GM12878 (cell line): ENCODE measurements around the gene TBX5. TPM values are rescaled to one million over a fixed set of nuclear protein-coding genes. Genes with fewer than 3 reads are reported as not detected.

ENCODE experiments used
- ATAC-seq: fragments of 200-7000 bp; cut with Tn5 transposase; 3 replicates; pipeline ENCODE4 v1.9.1; 2020; ENCODE audit warnings: mild to moderate bottlenecking, moderate library complexity
- BruUV-seq: library from RNA; stranded (reverse); fragments of 400-500 nt; replicated peaks from 2 replicates; lab custom pipeline; 2021; lab: Mats Ljungman, UMichigan
- CTCF ChIA-PET: fragments of 300-600 bp; sonication (Branson Sonifier 250); formaldehyde crosslinking; extraction: SDS; loops from one replicate; lab custom pipeline; 2021; ENCODE audit warnings: inconsistent platforms; lab: Yijun Ruan, JAX
- POLR2A ChIA-PET: fragments of 350-600 bp; formaldehyde crosslinking; extraction: SDS; loops from one replicate; lab custom pipeline; 2021; ENCODE audit warnings: inconsistent platforms; lab: Charles Lee
- RAD21 ChIA-PET: fragments of 300-600 bp; sonication (Branson Sonifier 250); formaldehyde crosslinking; loops from one replicate; lab custom pipeline; 2023; ENCODE audit warnings: antibody characterized with exemption; ENCODE audit not compliant: unreplicated experiment; lab: Charles Lee
- SMC1A ChIA-PET: fragments of 300-600 bp; sonication (Branson Sonifier 250); formaldehyde crosslinking; loops from one replicate; lab custom pipeline; 2023; ENCODE audit not compliant: unreplicated experiment, uncharacterized antibody; lab: Charles Lee
- DNase-seq: peaks from one replicate; pipeline ENCODE4 v3.0.0-alpha.2; 2011; ENCODE audit warnings: low read depth, low spot score
- FAIRE-seq: peaks from 3 replicates; lab custom pipeline; 2011; peaks lifted over from hg19 to GRCh38; lab: Jason Lieb, UNC
- H2AFZ ChIP-seq: 2 replicates; pipeline ENCODE4 v1.6.0; 2011; ENCODE audit warnings: low read depth, low read length, control low read depth; ENCODE audit not compliant: control insufficient read depth
- H3K27ac ChIP-seq: 2 replicates; pipeline ENCODE4 v1.5.1; 2011; ENCODE audit warnings: control low read depth; ENCODE audit not compliant: control insufficient read depth, insufficient read depth
- H3K27me3 ChIP-seq, 2 experiments: replicated peaks in 1 of 2; 2 replicates each; pipeline versions ENCODE4 v1.6.0 to v1.6.1; 2011; ENCODE audit warnings: low read length in 1 of 2; ENCODE audit not compliant: control insufficient read depth in 2 of 2, insufficient read depth in 2 of 2
- H3K36me3 ChIP-seq, 2 experiments: 2 replicates each; pipeline ENCODE4 v1.5.1; 2011; ENCODE audit warnings: low read length in 1 of 2; ENCODE audit not compliant: control insufficient read depth in 2 of 2, insufficient read depth in 2 of 2
- H3K4me1 ChIP-seq: 2 replicates; pipeline ENCODE4 v1.6.1; 2011; ENCODE audit warnings: mild to moderate bottlenecking, low read length, moderate library complexity, mixed read lengths; ENCODE audit not compliant: control insufficient read depth, insufficient read depth
- H3K4me2 ChIP-seq: 2 replicates; pipeline ENCODE4 v1.6.0; 2011; ENCODE audit warnings: control low read depth; ENCODE audit not compliant: control insufficient read depth, insufficient read depth
- H3K4me3 ChIP-seq: fragments of 200-600 bp; sonication (generic); 2 replicates; pipeline ENCODE4 v1.5.1; 2016
- H3K79me2 ChIP-seq: 2 replicates; pipeline ENCODE4 v1.6.0; 2011; ENCODE audit warnings: low read length; ENCODE audit not compliant: control insufficient read depth, insufficient read depth
- H3K9ac ChIP-seq: 2 replicates; pipeline ENCODE4 v1.8.0; 2011; ENCODE audit warnings: low read length, control low read depth, mixed read lengths; ENCODE audit not compliant: control insufficient read depth, insufficient read depth
- H3K9me3 ChIP-seq: replicated peaks from 3 replicates; pipeline ENCODE4 v1.5.1; 2011; ENCODE audit warnings: mild to moderate bottlenecking, low read length; ENCODE audit not compliant: control insufficient read depth, insufficient read depth
- H4K20me1 ChIP-seq: 2 replicates; pipeline ENCODE4 v1.6.0; 2011; ENCODE audit not compliant: control insufficient read depth, insufficient read depth
- BACH1 ChIP-seq: fragments of 450-650 bp; IDR thresholded peaks from 2 replicates; pipeline ENCODE4 v1.6.1; 2017; ENCODE audit warnings: mild to moderate bottlenecking, borderline replicate concordance
- BCL11A ChIP-seq: IDR thresholded peaks from 2 replicates; pipeline ENCODE4 v1.6.1; 2011; ENCODE audit warnings: low read depth, low read length
- CREM ChIP-seq: IDR thresholded peaks from 2 replicates; pipeline ENCODE4 v1.6.1; 2014; ENCODE audit warnings: antibody characterized with exemption, low read depth
- DPF2 ChIP-seq: fragments of 450-650 bp; IDR thresholded peaks from 2 replicates; pipeline ENCODE4 v1.6.1; 2017; ENCODE audit warnings: mild to moderate bottlenecking
- EGR1 ChIP-seq, 2 experiments: IDR thresholded peaks; 1 replicate in 1 of 2; 2 replicates in 1 of 2; pipeline ENCODE4 v1.6.1; 2011 to 2012; ENCODE audit warnings: low read depth in 2 of 2, low read length in 2 of 2, borderline replicate concordance in 1 of 2, mild to moderate bottlenecking in 1 of 2, moderate library complexity in 1 of 2
- LARP7 ChIP-seq: fragments of 450-650 bp; IDR thresholded peaks from 2 replicates; pipeline ENCODE4 v1.6.1; 2017; ENCODE audit warnings: mild to moderate bottlenecking
- MEF2B ChIP-seq: fragments of 450-650 bp; IDR thresholded peaks from 2 replicates; pipeline ENCODE4 v1.6.1; 2018; ENCODE audit warnings: mild to moderate bottlenecking, moderate library complexity; ENCODE audit not compliant: partially characterized antibody, poor library complexity, severe bottlenecking
- MTA2 ChIP-seq: fragments of 450-650 bp; IDR thresholded peaks from 2 replicates; pipeline ENCODE4 v1.6.1; 2016; ENCODE audit warnings: low read depth, mild to moderate bottlenecking, moderate library complexity
- NFYA ChIP-seq: IDR thresholded peaks from 2 replicates; pipeline ENCODE4 v1.6.1; 2011; ENCODE audit warnings: low read depth, mild to moderate bottlenecking, low read length, improper control_type of control experiment, borderline replicate concordance
- SUPT20H ChIP-seq: IDR thresholded peaks from 2 replicates; pipeline ENCODE4 v1.6.1; 2011; ENCODE audit warnings: low read depth, mild to moderate bottlenecking, low read length, moderate library complexity, borderline replicate concordance; ENCODE audit not compliant: control insufficient read depth
- TARDBP ChIP-seq: IDR thresholded peaks from 2 replicates; pipeline ENCODE4 v1.6.1; 2016; ENCODE audit warnings: borderline replicate concordance
- TCF7 ChIP-seq: IDR thresholded peaks from 2 replicates; pipeline ENCODE4 v1.6.1; 2014; ENCODE audit warnings: antibody characterized with exemption, borderline replicate concordance
- ZNF217 ChIP-seq: fragments of 450-650 bp; IDR thresholded peaks from 2 replicates; pipeline ENCODE4 v1.6.1; 2017; ENCODE audit warnings: antibody characterized with exemption, mild to moderate bottlenecking
- WGBS: methylation state at CpG from one replicate; pipeline ENCODE4 v1.1.6; 2016; ENCODE audit warnings: low lambda C conversion rate; ENCODE audit not compliant: insufficient replicate concordance, insufficient coverage; ENCODE audit errors: missing lambda C conversion rate; 5-methylcytosine and 5-hydroxymethylcytosine counted together
- in situ Hi-C: fragments of 300-500 bp; cut with MboI; formaldehyde crosslinking; loops from 9 replicates; pipeline ENCODE4 v1.14.3; 2018; ENCODE audit warnings: mixed read lengths
- intact Hi-C: fragments of 100-400 bp; cut with micrococcal nuclease; formaldehyde crosslinking; loops from one replicate; pipeline ENCODE4 v1.14.2; 2022; ENCODE audit not compliant: unreplicated experiment
- polyA plus RNA-seq, 11 experiments: library from polyadenylated mRNA; depleted of rRNA in 4 of 11; unstranded in 6 of 11; stranded (reverse) in 5 of 11; fragments of >200 nt; fragmentation: Nextera tagmentation in 4 of 11; fragmentation: Illumina TruSeq in 1 of 11; extraction: Ambion mirVana in 4 of 11; extraction: Trizol in 1 of 11; gene quantifications; 1 replicate in 1 of 11; 2 replicates in 10 of 11; pipeline versions ENCODE4 v1.2.1 to v1.2.3, GENCODE V29; 2011 to 2016; ENCODE audit warnings: inconsistent platforms in 2 of 11, missing spikeins in 2 of 11, low read depth in 1 of 11
- total RNA-seq, 4 experiments: library from RNA; depleted of rRNA in 3 of 4; stranded (reverse); fragments of >200 nt in 3 of 4; fragmentation: Illumina TruSeq in 1 of 4; extraction: Trizol in 1 of 4; gene quantifications; 2 replicates each; pipeline versions ENCODE4 v1.2.1 to v1.2.3, GENCODE V29; 2013 to 2021
- TF ChIP-seq, protein P1 (sequence below): fragments of 450-650 bp; IDR thresholded peaks from 2 replicates; pipeline ENCODE4 v1.6.1; 2016; ENCODE audit warnings: mild to moderate bottlenecking
- TF ChIP-seq, protein P2 (sequence below): fragments of 450-650 bp; IDR thresholded peaks from 2 replicates; pipeline ENCODE4 v1.6.1; 2018; ENCODE audit warnings: mild to moderate bottlenecking, low read depth, moderate library complexity; ENCODE audit not compliant: partially characterized antibody
- TF ChIP-seq, protein P3 (sequence below): fragments of 450-650 bp; IDR thresholded peaks from 2 replicates; pipeline ENCODE4 v1.6.1; 2017; ENCODE audit warnings: mild to moderate bottlenecking, low read depth, inconsistent platforms; ENCODE audit not compliant: poor library complexity, severe bottlenecking
- TF ChIP-seq, protein P4 (sequence below): fragments of 450-650 bp; IDR thresholded peaks from 2 replicates; pipeline ENCODE4 v1.6.1; 2017; ENCODE audit warnings: borderline replicate concordance

TBX5 gene
- total and polyA plus RNA-seq, 10 of the 15 experiments (the other 5 are each of a cell fraction or from before 2014, with no cell fraction given): 0.04 TPM; not detected in 9

DNA sequence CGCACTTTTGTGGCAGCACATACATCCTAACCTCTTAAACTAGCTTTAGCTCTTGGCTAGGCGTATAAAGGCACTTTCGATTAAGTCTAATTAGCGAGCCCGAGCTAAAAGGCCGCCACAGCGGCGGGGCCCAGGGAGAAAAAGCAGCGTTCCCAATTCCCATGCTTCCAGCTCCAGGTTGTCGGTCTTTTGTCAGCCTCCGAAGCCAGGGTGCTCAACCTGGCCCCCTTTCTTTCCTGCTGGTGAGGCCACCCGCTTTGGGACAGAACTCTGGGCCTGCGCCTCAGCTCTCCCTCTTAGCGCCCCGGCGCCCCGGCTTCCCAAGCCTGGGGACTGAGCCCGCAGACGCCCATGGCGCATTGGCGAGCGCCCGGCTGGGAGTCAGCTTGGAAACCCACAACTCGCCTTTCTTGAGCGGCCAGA, 33.3 kb upstream of the TBX5 start:
- no peaks in the 10 kb centered on the region; the same call in 2 of the 3 replicates for H3K9me3 ChIP-seq
- in situ Hi-C loops (no loop called here), intact Hi-C loops (no loop called here)
- SMC1A ChIA-PET: no interaction called here
- no peaks in the 10 kb centered on the region for H3K79me2 ChIP-seq
- DNase-seq (no peak), FAIRE-seq (no peak), ATAC-seq (no peak)
- CTCF ChIA-PET: no interaction called here
- no peak overlapping the region for H3K4me2 ChIP-seq
- no peaks in the 10 kb centered on the region for H3K36me3 ChIP-seq
- no peaks in the 10 kb centered on the region for H3K4me1 ChIP-seq
- 28% methylated on average over 25 of the region's 25 CpGs for WGBS
- H4K20me1 ChIP-seq: no peaks in the 10 kb centered on the region
- RAD21 ChIA-PET: no interaction called here
- no peak overlapping the region for H3K4me3 ChIP-seq
- no peak overlapping the region for H2AFZ ChIP-seq
- no peak overlapping the region for H3K27ac ChIP-seq
- peaks cover 4 to 8% of the 10 kb centered on the region in 2 experiments; a peak in 2 of 4 replicates for H3K27me3 ChIP-seq
- no TSS peak for BruUV-seq
- POLR2A ChIA-PET: no interaction called here
- no peak overlapping the region for H3K9ac ChIP-seq
- no peak for TF ChIP-seq MEF2B
- TF ChIP-seq MTA2: no peak
- TF ChIP-seq TARDBP: no peak
- no peak for TF ChIP-seq ZNF217
- TF ChIP-seq CREM: no peak
- no peak for TF ChIP-seq LARP7
- TF ChIP-seq, protein P1, sequence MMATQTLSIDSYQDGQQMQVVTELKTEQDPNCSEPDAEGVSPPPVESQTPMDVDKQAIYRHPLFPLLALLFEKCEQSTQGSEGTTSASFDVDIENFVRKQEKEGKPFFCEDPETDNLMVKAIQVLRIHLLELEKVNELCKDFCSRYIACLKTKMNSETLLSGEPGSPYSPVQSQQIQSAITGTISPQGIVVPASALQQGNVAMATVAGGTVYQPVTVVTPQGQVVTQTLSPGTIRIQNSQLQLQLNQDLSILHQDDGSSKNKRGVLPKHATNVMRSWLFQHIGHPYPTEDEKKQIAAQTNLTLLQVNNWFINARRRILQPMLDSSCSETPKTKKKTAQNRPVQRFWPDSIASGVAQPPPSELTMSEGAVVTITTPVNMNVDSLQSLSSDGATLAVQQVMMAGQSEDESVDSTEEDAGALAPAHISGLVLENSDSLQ: no peak
- no peak for TF ChIP-seq SUPT20H
- TF ChIP-seq, protein P2, sequence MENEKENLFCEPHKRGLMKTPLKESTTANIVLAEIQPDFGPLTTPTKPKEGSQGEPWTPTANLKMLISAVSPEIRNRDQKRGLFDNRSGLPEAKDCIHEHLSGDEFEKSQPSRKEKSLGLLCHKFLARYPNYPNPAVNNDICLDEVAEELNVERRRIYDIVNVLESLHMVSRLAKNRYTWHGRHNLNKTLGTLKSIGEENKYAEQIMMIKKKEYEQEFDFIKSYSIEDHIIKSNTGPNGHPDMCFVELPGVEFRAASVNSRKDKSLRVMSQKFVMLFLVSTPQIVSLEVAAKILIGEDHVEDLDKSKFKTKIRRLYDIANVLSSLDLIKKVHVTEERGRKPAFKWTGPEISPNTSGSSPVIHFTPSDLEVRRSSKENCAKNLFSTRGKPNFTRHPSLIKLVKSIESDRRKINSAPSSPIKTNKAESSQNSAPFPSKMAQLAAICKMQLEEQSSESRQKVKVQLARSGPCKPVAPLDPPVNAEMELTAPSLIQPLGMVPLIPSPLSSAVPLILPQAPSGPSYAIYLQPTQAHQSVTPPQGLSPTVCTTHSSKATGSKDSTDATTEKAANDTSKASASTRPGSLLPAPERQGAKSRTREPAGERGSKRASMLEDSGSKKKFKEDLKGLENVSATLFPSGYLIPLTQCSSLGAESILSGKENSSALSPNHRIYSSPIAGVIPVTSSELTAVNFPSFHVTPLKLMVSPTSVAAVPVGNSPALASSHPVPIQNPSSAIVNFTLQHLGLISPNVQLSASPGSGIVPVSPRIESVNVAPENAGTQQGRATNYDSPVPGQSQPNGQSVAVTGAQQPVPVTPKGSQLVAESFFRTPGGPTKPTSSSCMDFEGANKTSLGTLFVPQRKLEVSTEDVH: no peak
- TF ChIP-seq EGR1 (IDR thresholded peaks at IDR 0.05; ENCODE audit: borderline replicate concordance in 1 of 2, low read depth in 2 of 2, low read length in 2 of 2): no peak
- TF ChIP-seq, protein P3, sequence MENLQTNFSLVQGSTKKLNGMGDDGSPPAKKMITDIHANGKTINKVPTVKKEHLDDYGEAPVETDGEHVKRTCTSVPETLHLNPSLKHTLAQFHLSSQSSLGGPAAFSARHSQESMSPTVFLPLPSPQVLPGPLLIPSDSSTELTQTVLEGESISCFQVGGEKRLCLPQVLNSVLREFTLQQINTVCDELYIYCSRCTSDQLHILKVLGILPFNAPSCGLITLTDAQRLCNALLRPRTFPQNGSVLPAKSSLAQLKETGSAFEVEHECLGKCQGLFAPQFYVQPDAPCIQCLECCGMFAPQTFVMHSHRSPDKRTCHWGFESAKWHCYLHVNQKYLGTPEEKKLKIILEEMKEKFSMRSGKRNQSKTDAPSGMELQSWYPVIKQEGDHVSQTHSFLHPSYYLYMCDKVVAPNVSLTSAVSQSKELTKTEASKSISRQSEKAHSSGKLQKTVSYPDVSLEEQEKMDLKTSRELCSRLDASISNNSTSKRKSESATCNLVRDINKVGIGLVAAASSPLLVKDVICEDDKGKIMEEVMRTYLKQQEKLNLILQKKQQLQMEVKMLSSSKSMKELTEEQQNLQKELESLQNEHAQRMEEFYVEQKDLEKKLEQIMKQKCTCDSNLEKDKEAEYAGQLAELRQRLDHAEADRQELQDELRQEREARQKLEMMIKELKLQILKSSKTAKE: no peak
- no peak for TF ChIP-seq BACH1
- no peak for TF ChIP-seq BCL11A
- TF ChIP-seq NFYA: no peak
- TF ChIP-seq TCF7: no peak
- TF ChIP-seq DPF2: no peak
- TF ChIP-seq, protein P4, sequence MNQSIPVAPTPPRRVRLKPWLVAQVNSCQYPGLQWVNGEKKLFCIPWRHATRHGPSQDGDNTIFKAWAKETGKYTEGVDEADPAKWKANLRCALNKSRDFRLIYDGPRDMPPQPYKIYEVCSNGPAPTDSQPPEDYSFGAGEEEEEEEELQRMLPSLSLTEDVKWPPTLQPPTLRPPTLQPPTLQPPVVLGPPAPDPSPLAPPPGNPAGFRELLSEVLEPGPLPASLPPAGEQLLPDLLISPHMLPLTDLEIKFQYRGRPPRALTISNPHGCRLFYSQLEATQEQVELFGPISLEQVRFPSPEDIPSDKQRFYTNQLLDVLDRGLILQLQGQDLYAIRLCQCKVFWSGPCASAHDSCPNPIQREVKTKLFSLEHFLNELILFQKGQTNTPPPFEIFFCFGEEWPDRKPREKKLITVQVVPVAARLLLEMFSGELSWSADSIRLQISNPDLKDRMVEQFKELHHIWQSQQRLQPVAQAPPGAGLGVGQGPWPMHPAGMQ: no peak
